SK-N-SH treated with all-trans-retinoic acid at 6 μM for 48 hours (cell line): ENCODE measurements around the gene SLC27A5.

ENCODE experiments used
- ARNTL ChIP-seq: fragments of 450-650 bp; formaldehyde crosslinking; IDR thresholded peaks from 2 replicates; pipeline ENCODE4 v1.5.0; 2020; ENCODE audit warnings: low read depth, mild to moderate bottlenecking, moderate library complexity, borderline replicate concordance
- OSR1 ChIP-seq: fragments of 250-450 bp; sonication (Bioruptor Pico); IDR thresholded peaks from 2 replicates; pipeline ENCODE4 v1.8.0; 2022; ENCODE audit warnings: moderate library complexity, mild to moderate bottlenecking, inconsistent platforms
- RARB ChIP-seq: fragments of 250-450 bp; sonication (Bioruptor Pico); IDR thresholded peaks from 2 replicates; pipeline ENCODE4 v1.8.0; 2021; ENCODE audit warnings: mild to moderate bottlenecking, moderate library complexity
- SNAI2 ChIP-seq: fragments of 250-450 bp; sonication (Bioruptor Pico); IDR thresholded peaks from 2 replicates; pipeline ENCODE4 v1.5.0; 2020; ENCODE audit warnings: mild to moderate bottlenecking, moderate library complexity
- TCF4 ChIP-seq: fragments of 250-450 bp; sonication (Bioruptor Pico); IDR thresholded peaks from 2 replicates; pipeline ENCODE4 v1.8.0; 2021; ENCODE audit warnings: mild to moderate bottlenecking, moderate library complexity, borderline replicate concordance
- TOX ChIP-seq: fragments of 250-450 bp; sonication (Bioruptor Pico); IDR thresholded peaks from 2 replicates; pipeline ENCODE4 v1.8.0; 2021; ENCODE audit warnings: mild to moderate bottlenecking, moderate library complexity, borderline replicate concordance
- ZFP3 ChIP-seq: fragments of 250-450 bp; sonication (Bioruptor Pico); IDR thresholded peaks from 2 replicates; pipeline ENCODE4 v1.5.0; 2020; ENCODE audit warnings: mild to moderate bottlenecking, moderate library complexity
- ZFP30 ChIP-seq: fragments of 450-650 bp; formaldehyde crosslinking; IDR thresholded peaks from 2 replicates; pipeline ENCODE4 v1.5.0; 2022; ENCODE audit warnings: mild to moderate bottlenecking, moderate library complexity
- ZNF70 ChIP-seq: fragments of 450-650 bp; formaldehyde crosslinking; IDR thresholded peaks from 2 replicates; pipeline ENCODE4 v1.5.0; 2020; ENCODE audit warnings: mild to moderate bottlenecking, moderate library complexity
- ZNF8 ChIP-seq: fragments of 450-650 bp; formaldehyde crosslinking; IDR thresholded peaks from 2 replicates; pipeline ENCODE4 v1.5.0; 2020; ENCODE audit warnings: mild to moderate bottlenecking, moderate library complexity
- TF ChIP-seq, protein P1 (sequence below): fragments of 250-450 bp; sonication (Bioruptor Pico); IDR thresholded peaks from 2 replicates; pipeline ENCODE4 v1.8.0; 2020; ENCODE audit warnings: mild to moderate bottlenecking, moderate library complexity, borderline replicate concordance
- TF ChIP-seq, protein P2 (sequence below): fragments of 250-450 bp; sonication (Bioruptor Pico); IDR thresholded peaks from 2 replicates; pipeline ENCODE4 v1.5.1; 2020; ENCODE audit warnings: low read depth, mild to moderate bottlenecking, moderate library complexity

- TF ChIP-seq ZFP30 (CRISPR knock-in tag) = no peak
- TF ChIP-seq, protein P1, sequence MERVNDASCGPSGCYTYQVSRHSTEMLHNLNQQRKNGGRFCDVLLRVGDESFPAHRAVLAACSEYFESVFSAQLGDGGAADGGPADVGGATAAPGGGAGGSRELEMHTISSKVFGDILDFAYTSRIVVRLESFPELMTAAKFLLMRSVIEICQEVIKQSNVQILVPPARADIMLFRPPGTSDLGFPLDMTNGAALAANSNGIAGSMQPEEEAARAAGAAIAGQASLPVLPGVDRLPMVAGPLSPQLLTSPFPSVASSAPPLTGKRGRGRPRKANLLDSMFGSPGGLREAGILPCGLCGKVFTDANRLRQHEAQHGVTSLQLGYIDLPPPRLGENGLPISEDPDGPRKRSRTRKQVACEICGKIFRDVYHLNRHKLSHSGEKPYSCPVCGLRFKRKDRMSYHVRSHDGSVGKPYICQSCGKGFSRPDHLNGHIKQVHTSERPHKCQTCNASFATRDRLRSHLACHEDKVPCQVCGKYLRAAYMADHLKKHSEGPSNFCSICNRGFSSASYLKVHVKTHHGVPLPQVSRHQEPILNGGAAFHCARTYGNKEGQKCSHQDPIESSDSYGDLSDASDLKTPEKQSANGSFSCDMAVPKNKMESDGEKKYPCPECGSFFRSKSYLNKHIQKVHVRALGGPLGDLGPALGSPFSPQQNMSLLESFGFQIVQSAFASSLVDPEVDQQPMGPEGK (CRISPR knock-in tag) = no peak
- TF ChIP-seq TOX (CRISPR knock-in tag) = no peak
- TF ChIP-seq, protein P2, sequence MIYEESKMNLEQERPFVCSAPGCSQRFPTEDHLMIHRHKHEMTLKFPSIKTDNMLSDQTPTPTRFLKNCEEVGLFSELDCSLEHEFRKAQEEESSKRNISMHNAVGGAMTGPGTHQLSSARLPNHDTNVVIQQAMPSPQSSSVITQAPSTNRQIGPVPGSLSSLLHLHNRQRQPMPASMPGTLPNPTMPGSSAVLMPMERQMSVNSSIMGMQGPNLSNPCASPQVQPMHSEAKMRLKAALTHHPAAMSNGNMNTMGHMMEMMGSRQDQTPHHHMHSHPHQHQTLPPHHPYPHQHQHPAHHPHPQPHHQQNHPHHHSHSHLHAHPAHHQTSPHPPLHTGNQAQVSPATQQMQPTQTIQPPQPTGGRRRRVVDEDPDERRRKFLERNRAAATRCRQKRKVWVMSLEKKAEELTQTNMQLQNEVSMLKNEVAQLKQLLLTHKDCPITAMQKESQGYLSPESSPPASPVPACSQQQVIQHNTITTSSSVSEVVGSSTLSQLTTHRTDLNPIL (CRISPR knock-in tag) = no peak
- no peak for TF ChIP-seq ARNTL
- TF ChIP-seq ZNF70 (CRISPR knock-in tag) = no peak
- no peak for TF ChIP-seq SNAI2 (CRISPR knock-in tag)
- TF ChIP-seq RARB (CRISPR knock-in tag) = no peak
- TF ChIP-seq ZFP3 (CRISPR knock-in tag) = no peak
- no peak for TF ChIP-seq ZNF8
- no peak for TF ChIP-seq OSR1 (CRISPR knock-in tag)
- TF ChIP-seq TCF4 (CRISPR knock-in tag) = no peak
Measured at GRCh38 chr19:58471736-58472135, 40.1 kb downstream of the SLC27A5 start.
